ENCODE data around the gene PCSK6. TPM values are rescaled to one million over a fixed set of nuclear protein-coding genes. Genes with fewer than 3 reads are reported as not detected.
"Not testable (repeated sequence)": the region's sequence is repeated elsewhere in the genome, so short reads cannot be mapped to it uniquely, and the experiment has no call there.

The PCSK6 gene
- total RNA-seq, 1 donor from 2014 or later: 33.8 TPM

GRCh38 chr15:101402883-101403282 is 86.6 kb downstream of the PCSK6 start:
- DNase-seq (ENCODE audit: missing footprints); intact Hi-C loops (cut with DNase I); ATAC-seq: not testable (repeated sequence)

GRCh38 chr15:101401286-101401685 is 88.2 kb downstream of the PCSK6 start:
- peak; percentile 24 for ATAC-seq

GRCh38 chr15:101399431-101399830 is 90.1 kb downstream of the PCSK6 start:
- DNase-seq (ENCODE audit: missing footprints) (no peak), ATAC-seq (no peak)
- intact Hi-C loops (cut with DNase I): no loop called here

More at GRCh38 chr15:101401286-101401685, 88.2 kb downstream of the PCSK6 start:
- intact Hi-C loops (cut with DNase I): no loop called here
- no peak for DNase-seq (ENCODE audit: missing footprints)

GRCh38 chr15:101398247-101398646 is 91.3 kb downstream of the PCSK6 start:
- intact Hi-C loops (cut with DNase I): no loop called here
- ATAC-seq: no peak
- DNase-seq (ENCODE audit: missing footprints): no peak

GRCh38 chr15:101397521-101398003 is 91.9 kb downstream of the PCSK6 start:
- ATAC-seq (no peak), DNase-seq (ENCODE audit: missing footprints) (no peak)
- intact Hi-C loops (cut with DNase I): no loop called here

GRCh38 chr15:101396484-101397261 is 92.8 kb downstream of the PCSK6 start:
- ATAC-seq (no peak), DNase-seq (ENCODE audit: missing footprints) (no peak)
- intact Hi-C loops (cut with DNase I): no loop called here

GRCh38 chr15:101394654-101395053 is 94.9 kb downstream of the PCSK6 start:
- ATAC-seq (no peak), DNase-seq (ENCODE audit: missing footprints) (no peak)
- intact Hi-C loops (cut with DNase I): no loop called here

- DNase-seq (ENCODE audit: missing footprints) (no peak), ATAC-seq (no peak)
- intact Hi-C loops (cut with DNase I): no loop called here
These were observed 95.4 kb downstream of the PCSK6 start for GRCh38 chr15:101394056-101394630.

- DNase-seq (ENCODE audit: missing footprints) (no peak), ATAC-seq (no peak)
- intact Hi-C loops (cut with DNase I): no loop called here
These were observed 96.3 kb downstream of the PCSK6 start for GRCh38 chr15:101393172-101393571.

GRCh38 chr15:101391981-101392640 is 97.4 kb downstream of the PCSK6 start:
- DNase-seq (ENCODE audit: missing footprints) (no peak), ATAC-seq (no peak)
- intact Hi-C loops (cut with DNase I): no loop called here

- DNase-seq (ENCODE audit: missing footprints) (no peak), ATAC-seq (no peak)
- intact Hi-C loops (cut with DNase I): no loop called here
These were observed 98.1 kb downstream of the PCSK6 start for GRCh38 chr15:101391431-101391830.

GRCh38 chr15:101390462-101390861 is 99.0 kb downstream of the PCSK6 start:
- ATAC-seq: no peak
- DNase-seq (ENCODE audit: missing footprints): no peak
- intact Hi-C loops (cut with DNase I): no loop called here

- intact Hi-C loops (cut with DNase I): no loop called here
- no peak for ATAC-seq
- no peak for DNase-seq (ENCODE audit: missing footprints)
These were observed 99.4 kb downstream of the PCSK6 start for GRCh38 chr15:101390060-101390459.

GRCh38 chr15:101389362-101389761 is 100.1 kb downstream of the PCSK6 start:
- DNase-seq (ENCODE audit: missing footprints) (no peak), ATAC-seq (no peak)
- intact Hi-C loops (cut with DNase I): no loop called here

- DNase-seq (ENCODE audit: missing footprints): no peak
- intact Hi-C loops (cut with DNase I): no loop called here
- ATAC-seq: no peak
These were observed 101.5 kb downstream of the PCSK6 start for GRCh38 chr15:101388046-101388445.

- no peak for DNase-seq (ENCODE audit: missing footprints)
- no peak for ATAC-seq
- intact Hi-C loops (cut with DNase I): no loop called here
These were observed 101.9 kb downstream of the PCSK6 start for GRCh38 chr15:101387574-101387973.

- no peak for ATAC-seq
- intact Hi-C loops (cut with DNase I): no loop called here
- no peak for DNase-seq (ENCODE audit: missing footprints)
These were observed 102.5 kb downstream of the PCSK6 start for GRCh38 chr15:101386967-101387366.

- no peak for DNase-seq (ENCODE audit: missing footprints)
- intact Hi-C loops (cut with DNase I): no loop called here
- ATAC-seq: no peak
These were observed 103.5 kb downstream of the PCSK6 start for GRCh38 chr15:101386006-101386405.

- ATAC-seq (no peak), DNase-seq (ENCODE audit: missing footprints) (no peak)
- intact Hi-C loops (cut with DNase I): no loop called here
These were observed 105.2 kb downstream of the PCSK6 start for GRCh38 chr15:101384276-101384675.

GRCh38 chr15:101382544-101382943 is 107.0 kb downstream of the PCSK6 start:
- DNase-seq (ENCODE audit: missing footprints) (no peak), ATAC-seq (no peak)
- intact Hi-C loops (cut with DNase I): no loop called here

Data from Right ventricle myocardium inferior (tissue), 1 donor.